Activated CD4-positive, alpha-beta T cell treated with anti-CD3 and anti-CD28 coated beads, Interleukin-2, Interleukin-4, amounts not matched to agents 100 ng/mL and 50 ng/mL, durations not matched to agents 16 hours and 8 hours (primary cell): ENCODE data around the gene MTERF1.

ENCODE experiments used
- DNase-seq: peaks from one replicate; pipeline ENCODE4 v3.0.0-alpha.2; 2020; ENCODE audit warnings: low spot score

MTERF1 gene

DNA sequence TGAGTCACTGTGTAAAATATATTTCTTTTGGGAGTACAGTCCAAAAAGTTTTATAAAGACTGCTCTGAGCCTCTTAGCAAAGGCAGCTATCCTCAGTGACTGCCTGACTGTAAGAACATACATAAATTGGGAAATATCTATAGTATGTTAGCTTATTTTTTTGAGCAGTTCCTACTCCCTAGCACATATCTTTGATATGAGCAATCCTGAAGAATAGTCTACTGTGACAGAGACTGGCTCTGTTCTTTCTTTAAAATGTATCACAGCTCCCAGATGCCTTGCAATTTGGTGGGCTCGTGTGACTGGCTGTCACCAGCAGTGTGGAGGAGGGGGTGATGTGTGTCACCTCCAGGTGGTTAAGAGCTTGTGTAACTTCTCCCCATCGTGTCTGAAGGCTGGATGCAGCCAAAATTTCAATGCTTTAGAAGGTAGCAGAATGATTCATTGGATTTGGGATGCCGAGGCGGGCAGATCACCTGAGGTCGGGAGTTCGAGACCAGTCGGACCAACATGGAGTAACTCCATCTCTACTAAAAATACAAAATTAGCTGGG lies 47.9 kb downstream of the MTERF1 start:
- DNase-seq: no peak

DNA sequence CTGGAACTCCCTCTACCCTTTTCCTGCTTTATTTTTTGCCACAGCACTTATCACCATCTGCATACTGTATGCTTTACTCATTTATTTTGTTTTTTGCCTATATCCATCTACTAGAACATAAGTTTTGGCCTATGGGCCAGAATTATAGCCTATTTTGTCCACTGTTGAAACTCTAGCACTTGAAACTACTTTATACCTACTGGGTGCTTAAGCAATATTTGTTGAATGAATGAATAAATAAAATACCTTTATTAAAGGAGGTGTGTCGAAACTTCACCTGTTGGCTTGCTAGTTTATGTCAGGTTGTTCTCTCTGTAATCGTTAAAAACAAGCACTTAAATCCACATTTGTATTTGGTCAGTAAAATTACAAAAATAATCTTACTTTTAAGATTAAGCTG lies 53.3 kb downstream of the MTERF1 start:
- no peak for DNase-seq

DNA sequence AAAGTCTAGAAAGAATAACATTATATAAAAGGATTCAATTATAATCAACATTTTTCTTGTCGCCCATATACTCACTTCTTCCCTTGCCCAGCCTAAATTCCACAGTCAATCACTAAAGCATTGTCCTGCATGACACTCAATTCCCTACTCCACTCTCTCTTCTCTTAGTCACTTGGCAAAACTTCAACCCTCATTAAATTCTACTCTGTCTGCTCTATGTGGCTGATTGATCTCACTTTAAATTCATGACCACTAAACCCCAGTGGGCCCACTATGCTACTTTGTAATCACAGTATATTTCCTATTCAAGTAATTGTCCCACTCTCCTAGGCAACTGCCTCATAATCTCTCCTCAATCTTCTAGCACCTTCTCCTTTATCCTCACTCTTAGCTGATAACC lies 54.1 kb downstream of the MTERF1 start:
- no peak for DNase-seq

DNA sequence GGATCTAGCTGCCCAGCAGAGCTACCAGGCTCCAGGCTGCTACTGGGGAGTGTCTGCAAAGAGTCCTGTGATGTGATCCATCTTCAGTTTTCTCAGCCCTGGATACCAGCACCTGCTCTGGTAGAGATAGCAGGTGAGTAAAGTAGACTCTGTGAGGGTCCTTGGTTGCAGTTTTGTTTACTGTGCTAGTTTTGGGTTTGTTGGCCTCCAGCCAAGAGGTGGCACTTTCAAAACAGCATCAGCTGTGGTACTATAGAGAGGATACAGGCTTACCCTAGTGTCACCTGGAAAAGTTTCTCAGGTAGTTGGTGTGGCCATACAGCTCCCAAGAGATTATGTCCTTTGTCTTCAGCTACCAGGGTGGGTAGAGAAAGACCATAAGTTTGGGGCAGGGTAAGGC lies 56.3 kb downstream of the MTERF1 start:
- DNase-seq: no peak
